C4-2B (cell line): ENCODE data around the gene SELENOF.
"Not testable (repeated sequence)": the region's sequence is repeated elsewhere in the genome, so short reads cannot be mapped to it uniquely, and the experiment has no call there.

Experiments
- H3K27ac ChIP-seq: fragments of 450-650 bp; 2 replicates; pipeline ENCODE4 v1.5.1; 2017
- CTCF ChIP-seq: fragments of 450-650 bp; conservative IDR thresholded peaks from 2 replicates; pipeline ENCODE4 v1.5.1; 2017; ENCODE audit warnings: mild to moderate bottlenecking
- ZFX ChIP-seq: fragments of 450-650 bp; IDR thresholded peaks from 2 replicates; pipeline ENCODE4 v1.6.1; 2017

SELENOF gene

DNA sequence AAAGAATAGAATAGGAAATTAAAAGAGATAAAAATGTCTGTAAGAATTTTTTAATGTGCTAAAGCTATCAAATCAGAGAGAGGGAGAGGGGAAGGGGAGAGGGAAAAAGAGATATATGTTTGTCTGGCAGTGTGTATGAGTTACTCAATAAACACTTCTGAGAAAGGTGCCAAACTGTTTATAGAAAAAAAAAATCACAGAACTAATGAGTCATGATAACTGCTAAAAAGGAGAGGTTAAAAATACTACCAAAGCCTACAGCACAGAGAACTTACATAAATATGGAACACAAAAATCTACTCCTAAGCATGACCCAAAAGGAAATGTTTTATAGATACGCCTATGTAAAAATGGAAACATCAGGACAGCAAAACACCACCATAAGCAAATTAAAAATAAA lies 45.4 kb downstream of the SELENOF start:
- no peak overlapping the region for H3K27ac ChIP-seq
- no peak for TF ChIP-seq ZFX
- TF ChIP-seq CTCF: no peak

GRCh38 chr1:86867278-86867677 lies 46.6 kb downstream of the SELENOF start:
- not testable (repeated sequence) for H3K27ac ChIP-seq

DNA sequence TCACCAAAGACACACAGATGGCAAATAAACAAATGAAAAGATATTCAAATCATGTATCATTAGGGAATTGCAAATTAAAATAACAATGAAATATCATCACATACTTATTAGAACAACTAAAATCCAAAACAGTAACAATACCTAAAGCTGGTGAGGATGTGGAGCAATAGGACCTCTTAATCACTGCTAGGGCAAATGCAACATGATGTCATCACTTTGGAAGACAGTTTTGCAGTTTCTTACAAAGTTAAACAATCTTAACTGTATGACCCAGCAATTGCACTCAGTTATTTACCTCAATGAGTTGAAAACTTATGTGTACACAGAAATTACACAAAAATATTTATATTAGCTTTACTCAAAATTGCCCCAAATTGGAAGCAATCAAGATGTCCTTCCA lies 47.3 kb downstream of the SELENOF start:
- H3K27ac ChIP-seq: no peak overlapping the region
- TF ChIP-seq ZFX (no peak), CTCF (no peak)

DNA sequence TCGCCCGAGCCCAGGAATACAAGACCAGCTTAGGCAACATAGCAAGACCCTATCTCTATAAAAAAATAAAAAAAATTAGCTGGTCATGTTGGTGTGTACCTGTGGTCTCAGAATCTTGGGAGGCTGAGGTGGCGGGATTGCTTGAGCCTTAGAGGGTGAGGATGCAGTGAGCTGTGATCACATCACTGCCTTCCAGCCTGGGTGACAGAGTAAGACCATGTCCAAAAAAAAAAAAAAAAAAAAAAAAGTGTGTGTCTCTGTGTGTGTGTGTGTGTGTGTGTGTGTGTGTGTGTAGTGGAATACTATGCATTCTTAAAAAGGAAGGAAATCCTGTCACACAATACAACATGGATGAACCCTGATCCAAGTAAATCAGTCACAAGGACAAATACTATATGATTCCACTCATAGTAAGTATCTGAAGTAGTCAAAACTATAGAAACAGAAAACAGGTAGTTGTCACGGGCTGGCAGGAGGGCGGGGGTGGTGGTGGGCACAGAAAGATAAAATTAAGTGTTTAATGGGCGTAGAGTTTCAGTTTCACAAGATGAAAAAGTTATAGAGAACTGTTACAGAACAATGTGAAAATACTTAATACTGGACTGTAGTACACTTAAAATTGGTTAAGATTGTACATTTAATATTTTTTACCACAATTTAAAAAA lies 47.8 kb downstream of the SELENOF start:
- no peak overlapping the region for H3K27ac ChIP-seq
- TF ChIP-seq ZFX (no peak), CTCF (no peak)

GRCh38 chr1:86862920-86863319 lies 51.0 kb downstream of the SELENOF start:
- TF ChIP-seq CTCF (no peak), ZFX (no peak)
- no peak overlapping the region for H3K27ac ChIP-seq

GRCh38 chr1:86861424-86861823 lies 52.5 kb downstream of the SELENOF start:
- TF ChIP-seq ZFX (no peak), CTCF (no peak)
- no peak overlapping the region for H3K27ac ChIP-seq

- H3K27ac ChIP-seq: no peak overlapping the region
- TF ChIP-seq CTCF (no peak), ZFX (no peak)
These were observed 53.5 kb downstream of the SELENOF start for GRCh38 chr1:86860424-86860823.

DNA sequence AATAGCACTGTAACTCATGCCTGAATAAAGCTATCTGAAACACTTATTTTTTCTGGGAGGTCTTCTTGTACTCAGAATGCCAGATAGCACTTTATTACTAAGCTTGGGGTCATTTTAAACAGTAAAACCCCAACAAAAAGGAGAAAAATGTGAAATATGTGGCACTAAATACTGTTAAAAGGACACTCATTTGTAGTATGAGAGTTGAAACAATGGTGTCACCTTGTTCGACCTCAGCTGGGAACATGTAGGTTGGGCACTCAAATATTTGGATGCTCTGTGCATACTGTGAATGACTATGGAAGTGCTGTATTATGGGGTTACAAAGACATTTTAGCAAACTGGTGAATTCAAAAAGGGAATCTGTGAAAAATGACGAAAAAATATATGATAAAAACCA lies 53.9 kb downstream of the SELENOF start:
- TF ChIP-seq ZFX (no peak), CTCF (no peak)
- no peak overlapping the region for H3K27ac ChIP-seq
